Measurements from ENCODE around the gene SAPCD1. TPM values are rescaled to one million over a fixed set of nuclear protein-coding genes. Genes with fewer than 3 reads are reported as not detected.

SAPCD1 gene
- total and polyA plus RNA-seq, 9 donors, result 0.94 to 5.2 (median 3.1) TPM; not detected in 1

DNA sequence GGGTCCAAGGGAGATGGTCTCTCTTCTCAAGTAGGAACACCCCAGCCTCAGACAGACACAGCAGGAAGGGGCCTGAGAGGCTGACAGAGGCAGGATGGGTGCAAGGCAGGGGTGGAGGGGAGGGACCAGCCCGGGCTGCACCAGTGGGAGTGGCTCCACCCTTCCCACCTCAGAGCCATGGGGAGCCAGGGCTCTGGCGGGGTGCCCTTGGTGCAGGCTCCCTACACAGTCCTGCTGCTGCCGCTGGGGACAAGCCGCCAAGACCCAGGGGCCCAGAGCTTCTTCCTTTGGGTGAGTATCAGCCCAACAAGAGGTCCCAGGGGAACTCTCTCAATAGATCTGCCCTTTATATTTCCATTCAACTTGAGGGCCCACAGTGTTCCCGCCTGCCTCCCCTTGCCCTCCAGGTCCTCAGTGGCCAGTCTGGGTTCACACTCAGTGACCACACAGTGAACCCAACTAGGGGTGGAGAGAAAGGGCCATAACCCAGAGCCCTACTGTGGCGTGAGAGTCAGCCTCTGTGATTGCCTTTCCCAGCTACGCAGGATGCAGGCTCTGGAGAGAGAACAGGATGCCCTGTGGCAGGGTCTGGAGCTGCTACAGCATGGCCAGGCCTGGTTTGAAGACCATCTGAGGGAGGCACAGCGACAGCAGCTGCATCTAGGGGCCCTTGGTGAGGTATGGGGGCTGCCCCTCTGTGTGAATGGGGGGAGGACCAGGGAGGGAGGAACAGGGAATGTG is 592 bp downstream of the SAPCD1 start:
- WGBS, 3 donors, result 62 to 72% (median 66%) methylated on average over 8 of the region's 8 CpGs
- H3K9me3 ChIP-seq, result no peaks in the 10 kb centered on the region
- no peak overlapping the region for H3K4me3 ChIP-seq
- TF ChIP-seq, protein P1, sequence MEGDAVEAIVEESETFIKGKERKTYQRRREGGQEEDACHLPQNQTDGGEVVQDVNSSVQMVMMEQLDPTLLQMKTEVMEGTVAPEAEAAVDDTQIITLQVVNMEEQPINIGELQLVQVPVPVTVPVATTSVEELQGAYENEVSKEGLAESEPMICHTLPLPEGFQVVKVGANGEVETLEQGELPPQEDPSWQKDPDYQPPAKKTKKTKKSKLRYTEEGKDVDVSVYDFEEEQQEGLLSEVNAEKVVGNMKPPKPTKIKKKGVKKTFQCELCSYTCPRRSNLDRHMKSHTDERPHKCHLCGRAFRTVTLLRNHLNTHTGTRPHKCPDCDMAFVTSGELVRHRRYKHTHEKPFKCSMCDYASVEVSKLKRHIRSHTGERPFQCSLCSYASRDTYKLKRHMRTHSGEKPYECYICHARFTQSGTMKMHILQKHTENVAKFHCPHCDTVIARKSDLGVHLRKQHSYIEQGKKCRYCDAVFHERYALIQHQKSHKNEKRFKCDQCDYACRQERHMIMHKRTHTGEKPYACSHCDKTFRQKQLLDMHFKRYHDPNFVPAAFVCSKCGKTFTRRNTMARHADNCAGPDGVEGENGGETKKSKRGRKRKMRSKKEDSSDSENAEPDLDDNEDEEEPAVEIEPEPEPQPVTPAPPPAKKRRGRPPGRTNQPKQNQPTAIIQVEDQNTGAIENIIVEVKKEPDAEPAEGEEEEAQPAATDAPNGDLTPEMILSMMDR (IDR thresholded peaks at IDR 0.05), result no peak
- no peak for TF ChIP-seq EP300 (IDR thresholded peaks at IDR 0.05)
- no peak for TF ChIP-seq POLR2A (IDR thresholded peaks at IDR 0.05)
- H3K4me1 ChIP-seq (ENCODE audit: insufficient read depth), result peaks cover 3% of the 10 kb centered on the region
- H3K27ac ChIP-seq, result no peak overlapping the region
- no peaks in the 10 kb centered on the region for H3K27me3 ChIP-seq
- intact Hi-C loops (cut with DNase I), result no loop called here
- H3K36me3 ChIP-seq, result no peaks in the 10 kb centered on the region
- DNase-seq, result no peak

DNA sequence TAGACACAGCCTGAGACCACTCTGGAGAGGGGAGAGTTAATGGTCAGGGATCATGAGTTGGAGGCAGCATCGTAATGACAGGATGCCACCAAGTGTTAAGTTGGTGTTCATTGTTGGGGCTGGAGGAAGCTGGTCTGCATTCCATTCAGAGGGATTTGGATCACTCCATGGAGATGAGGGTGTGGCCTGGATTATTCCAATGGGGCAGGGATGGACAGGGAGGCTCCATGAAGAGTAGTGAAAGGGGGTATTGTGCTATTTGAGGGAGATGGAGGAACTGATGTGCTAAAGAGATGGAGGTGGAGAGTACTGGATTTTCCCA is 1.1 kb downstream of the SAPCD1 start:
- TF ChIP-seq EP300 (IDR thresholded peaks at IDR 0.05) (no peak), POLR2A (IDR thresholded peaks at IDR 0.05) (no peak)
- TF ChIP-seq, protein P1 (IDR thresholded peaks at IDR 0.05), result no peak

DNA sequence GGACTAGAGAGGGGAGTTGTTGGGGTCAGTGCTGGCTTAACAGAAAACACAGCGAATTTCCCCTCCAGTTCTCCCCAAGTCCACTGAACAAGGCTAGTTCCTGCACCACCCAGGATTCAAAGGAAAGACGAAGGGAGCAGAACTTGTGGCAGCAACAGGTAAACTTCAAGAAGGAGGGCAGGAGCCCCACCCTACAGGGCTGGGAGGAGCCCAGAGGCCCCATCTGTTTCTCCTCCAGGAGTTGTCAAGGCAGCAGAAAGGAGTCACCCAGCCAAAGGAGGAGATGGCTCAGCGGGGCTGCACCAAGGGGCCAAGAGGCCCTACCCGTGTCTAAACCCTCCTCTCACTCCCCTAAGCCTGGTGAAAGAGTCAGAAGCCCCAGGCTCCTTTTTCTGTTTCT is 1.7 kb downstream of the SAPCD1 start:
- Histone ChIP-seq H3K9me3 (no peaks in the 10 kb centered on the region), H3K4me3 (no peak overlapping the region), H3K4me1 (ENCODE audit: insufficient read depth) (peaks cover 3% of the 10 kb centered on the region), H3K27ac (no peak overlapping the region), H3K36me3 (no peaks in the 10 kb centered on the region), H3K27me3 (no peaks in the 10 kb centered on the region)
- TF ChIP-seq EP300 (IDR thresholded peaks at IDR 0.05) (no peak), POLR2A (IDR thresholded peaks at IDR 0.05) (no peak)
- TF ChIP-seq, protein P1 (IDR thresholded peaks at IDR 0.05), result no peak
- intact Hi-C loops (cut with DNase I), result no loop called here
- DNase-seq, result no peak
- WGBS, 3 donors, result 57 to 71% (median 68%) methylated on average over 4 of the region's 4 CpGs

More for the DNA sequence above, 1.1 kb downstream of the SAPCD1 start:
- no peaks in the 10 kb centered on the region for H3K36me3 ChIP-seq
- no peaks in the 10 kb centered on the region for H3K9me3 ChIP-seq
- no peaks in the 10 kb centered on the region for H3K27me3 ChIP-seq
- no peak for DNase-seq
- no peak overlapping the region for H3K4me3 ChIP-seq
- peaks cover 3% of the 10 kb centered on the region for H3K4me1 ChIP-seq (ENCODE audit: insufficient read depth)
- no peak overlapping the region for H3K27ac ChIP-seq
- intact Hi-C loops (cut with DNase I), result no loop called here
- 3 to 14% (median 13%) methylated on average over 1 of the region's 1 CpG for WGBS, 3 donors

DNA sequence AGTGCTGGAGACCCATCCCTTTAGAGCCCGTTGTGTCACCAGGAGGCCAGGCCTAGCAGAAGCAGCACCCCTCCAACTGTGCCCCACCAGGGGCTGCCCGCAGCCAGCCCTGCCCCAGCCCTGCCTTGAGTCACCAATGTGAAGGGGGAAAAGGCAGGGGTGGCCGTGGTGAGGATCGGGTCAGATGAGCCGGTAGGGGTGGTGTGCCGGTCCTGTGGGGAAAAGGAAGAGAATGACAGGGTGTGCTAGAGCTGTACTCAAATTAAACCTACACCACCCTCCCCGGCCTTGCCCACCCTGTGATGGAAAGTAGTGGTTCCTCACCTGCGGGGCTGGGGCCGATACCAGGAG is 3.1 kb downstream of the SAPCD1 start:
- Histone ChIP-seq H3K4me3 (no peak overlapping the region), H3K27ac (no peak overlapping the region), H3K27me3 (no peaks in the 10 kb centered on the region), H3K36me3 (no peaks in the 10 kb centered on the region), H3K9me3 (no peaks in the 10 kb centered on the region), H3K4me1 (ENCODE audit: insufficient read depth) (peaks cover 3% of the 10 kb centered on the region)
- intact Hi-C loops (cut with DNase I), result no loop called here
- no peak for DNase-seq
- TF ChIP-seq, protein P1 (IDR thresholded peaks at IDR 0.05), result no peak
- TF ChIP-seq POLR2A (IDR thresholded peaks at IDR 0.05) (no peak), EP300 (IDR thresholded peaks at IDR 0.05) (no peak)
- WGBS, 3 donors, result 86 to 91% (median 88%) methylated on average over 9 of the region's 9 CpGs
